ENCODE measurements around the gene TPSD1. TPM values are rescaled to one million over a fixed set of nuclear protein-coding genes. Genes with fewer than 3 reads are reported as not detected.
A peak's percentile ranks its signal among the peaks of the same experiment; 100 is the strongest.

Gene TPSD1
- total and polyA plus RNA-seq, 9 of the 15 experiments (the other 6 are each of a cell fraction or from before 2014, with no cell fraction given) = not detected

- TF ChIP-seq NCOA4 (IDR thresholded peaks at IDR 0.05; ENCODE audit: partially characterized antibody) = no peak
- no peak for TF ChIP-seq NR0B1 (IDR thresholded peaks at IDR 0.05; ENCODE audit: partially characterized antibody)
- no peak for TF ChIP-seq NFATC3 (IDR thresholded peaks at IDR 0.05)
- no peak for TF ChIP-seq MCM2 (IDR thresholded peaks at IDR 0.05; ENCODE audit: low read depth)
- no peak for TF ChIP-seq ZNF668 (CRISPR knock-in tag; IDR thresholded peaks at IDR 0.05)
- no peak for TF ChIP-seq MAFF (IDR thresholded peaks at IDR 0.05; ENCODE audit: low read length)
- no peak for TF ChIP-seq ZFP91 (CRISPR knock-in tag; IDR thresholded peaks at IDR 0.05)
- TF ChIP-seq SIN3B (IDR thresholded peaks at IDR 0.05; ENCODE audit: low read depth) = no peak
- TF ChIP-seq EGR1 (conservative IDR thresholded peaks at IDR 0.05) = peak; percentile 82
- TF ChIP-seq SMARCE1 (IDR thresholded peaks at IDR 0.05) = 0 out of 2 replicates have a peak, but pooled peaks have one; percentile 42
- TF ChIP-seq, protein P1, sequence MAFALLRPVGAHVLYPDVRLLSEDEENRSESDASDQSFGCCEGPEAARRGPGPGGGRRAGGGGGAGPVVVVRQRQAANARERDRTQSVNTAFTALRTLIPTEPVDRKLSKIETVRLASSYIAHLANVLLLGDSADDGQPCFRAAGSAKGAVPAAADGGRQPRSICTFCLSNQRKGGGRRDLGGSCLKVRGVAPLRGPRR (CRISPR knock-in tag; IDR thresholded peaks at IDR 0.05) = no peak
- no peak; the same call in 1 of the 2 replicates for TF ChIP-seq PHF8 (IDR thresholded peaks at IDR 0.05; ENCODE audit: borderline replicate concordance, low read length)
- no peak for TF ChIP-seq ZNF586 (CRISPR knock-in tag; conservative IDR thresholded peaks at IDR 0.05)
- no peak for TF ChIP-seq RBM25 (IDR thresholded peaks at IDR 0.05; ENCODE audit: low read depth, low read length, severe bottlenecking)
- TF ChIP-seq POLR2G (IDR thresholded peaks at IDR 0.05; ENCODE audit: low read depth, low read length) = peak; percentile 88
- no peak for TF ChIP-seq ETV6 (IDR thresholded peaks at IDR 0.05; ENCODE audit: borderline replicate concordance in 1 of 2, low read depth in 2 of 2, low read length in 1 of 2)
- TF ChIP-seq ETV6 (CRISPR knock-in tag; IDR thresholded peaks at IDR 0.05; ENCODE audit: borderline replicate concordance) = no peak
- no peak; the same call in 1 of the 2 replicates for TF ChIP-seq MAX (CRISPR knock-in tag; IDR thresholded peaks at IDR 0.05)
- TF ChIP-seq POLR2AphosphoS5 (IDR thresholded peaks at IDR 0.05; ENCODE audit: control insufficient read depth, insufficient read depth, low read depth, low read length) = peak; percentile 70; the same call in 1 of the 2 replicates
- no peak for TF ChIP-seq CAMTA2 (CRISPR knock-in tag; conservative IDR thresholded peaks at IDR 0.05)
- peak; percentile 98 for TF ChIP-seq ADNP (tag; IDR thresholded peaks at IDR 0.05)
- no peak for TF ChIP-seq ZNF436 (CRISPR knock-in tag; IDR thresholded peaks at IDR 0.05)
- peak; percentile 91; the same call in 1 of the 2 replicates for TF ChIP-seq GATAD2B (IDR thresholded peaks at IDR 0.05; ENCODE audit: borderline replicate concordance)
- TF ChIP-seq, protein P2, sequence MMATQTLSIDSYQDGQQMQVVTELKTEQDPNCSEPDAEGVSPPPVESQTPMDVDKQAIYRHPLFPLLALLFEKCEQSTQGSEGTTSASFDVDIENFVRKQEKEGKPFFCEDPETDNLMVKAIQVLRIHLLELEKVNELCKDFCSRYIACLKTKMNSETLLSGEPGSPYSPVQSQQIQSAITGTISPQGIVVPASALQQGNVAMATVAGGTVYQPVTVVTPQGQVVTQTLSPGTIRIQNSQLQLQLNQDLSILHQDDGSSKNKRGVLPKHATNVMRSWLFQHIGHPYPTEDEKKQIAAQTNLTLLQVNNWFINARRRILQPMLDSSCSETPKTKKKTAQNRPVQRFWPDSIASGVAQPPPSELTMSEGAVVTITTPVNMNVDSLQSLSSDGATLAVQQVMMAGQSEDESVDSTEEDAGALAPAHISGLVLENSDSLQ (IDR thresholded peaks at IDR 0.05) = peak; percentile 55
Measured at GRCh38 chr16:1308036-1308976, 52.4 kb downstream of the TPSD1 start (continued).
